SK-N-SH treated with all-trans-retinoic acid at 6 μM for 48 hours (cell line): ENCODE measurements around the gene C17orf50.

ENCODE experiments used
- ARNTL ChIP-seq: fragments of 450-650 bp; formaldehyde crosslinking; IDR thresholded peaks from 2 replicates; pipeline ENCODE4 v1.5.0; 2020; ENCODE audit warnings: low read depth, mild to moderate bottlenecking, moderate library complexity, borderline replicate concordance
- BACH2 ChIP-seq: fragments of 250-450 bp; sonication (Bioruptor Pico); IDR thresholded peaks from 2 replicates; pipeline ENCODE4 v1.9.0; 2021; ENCODE audit warnings: mild to moderate bottlenecking, borderline replicate concordance
- ISL1 ChIP-seq: fragments of 250-450 bp; sonication (Bioruptor Pico); IDR thresholded peaks from 2 replicates; pipeline ENCODE4 v2.1.2; 2022; ENCODE audit warnings: mild to moderate bottlenecking, moderate library complexity
- PATZ1 ChIP-seq: fragments of 250-450 bp; sonication (Bioruptor Pico); IDR thresholded peaks from 2 replicates; pipeline ENCODE4 v1.8.0; 2020; ENCODE audit warnings: mild to moderate bottlenecking, moderate library complexity, borderline replicate concordance
- TSHZ2 ChIP-seq: fragments of 250-450 bp; sonication (Bioruptor Pico); IDR thresholded peaks from 2 replicates; pipeline ENCODE4 v1.5.0; 2020; ENCODE audit warnings: mild to moderate bottlenecking, moderate library complexity
- ZFP3 ChIP-seq: fragments of 250-450 bp; sonication (Bioruptor Pico); IDR thresholded peaks from 2 replicates; pipeline ENCODE4 v1.5.0; 2020; ENCODE audit warnings: mild to moderate bottlenecking, moderate library complexity
- ZNF70 ChIP-seq: fragments of 450-650 bp; formaldehyde crosslinking; IDR thresholded peaks from 2 replicates; pipeline ENCODE4 v1.5.0; 2020; ENCODE audit warnings: mild to moderate bottlenecking, moderate library complexity
- ZNF8 ChIP-seq: fragments of 450-650 bp; formaldehyde crosslinking; IDR thresholded peaks from 2 replicates; pipeline ENCODE4 v1.5.0; 2020; ENCODE audit warnings: mild to moderate bottlenecking, moderate library complexity

- TF ChIP-seq TSHZ2 (no peak), BACH2 (no peak), ARNTL (no peak), ZNF70 (CRISPR knock-in tag) (no peak), ZFP3 (CRISPR knock-in tag) (no peak), PATZ1 (CRISPR knock-in tag) (no peak), ISL1 (CRISPR knock-in tag) (no peak), ZNF8 (CRISPR knock-in tag) (no peak)
These were observed 4.5 kb downstream of the C17orf50 start for GRCh38 chr17:35765086-35765710.
